ENCODE data around the gene GPR50.

The GPR50 gene

GRCh38 chrX:151225843-151226242 lies 49.5 kb downstream of the GPR50 start:
- Histone ChIP-seq H3K27ac (no peak overlapping the region), H3K4me3 (no peak overlapping the region)
- TF ChIP-seq CTCF (IDR thresholded peaks at IDR 0.05) = no peak
- DNase-seq (ENCODE audit: low spot score) = no peak

- TF ChIP-seq CTCF (IDR thresholded peaks at IDR 0.05) = no peak
- no peak overlapping the region for H3K4me3 ChIP-seq
- DNase-seq (ENCODE audit: low spot score) = no peak
- H3K27ac ChIP-seq = no peak overlapping the region
Measured at GRCh38 chrX:151226941-151227340, 50.6 kb downstream of the GPR50 start.

GRCh38 chrX:151227627-151228026 lies 51.2 kb downstream of the GPR50 start:
- Histone ChIP-seq H3K4me3 (no peak overlapping the region), H3K27ac (no peak overlapping the region)
- no peak for DNase-seq (ENCODE audit: low spot score)
- TF ChIP-seq CTCF (IDR thresholded peaks at IDR 0.05) = no peak

GRCh38 chrX:151228935-151229334 lies 52.6 kb downstream of the GPR50 start:
- DNase-seq (ENCODE audit: low spot score) = no peak
- no peak overlapping the region for H3K27ac ChIP-seq
- H3K4me3 ChIP-seq = no peak overlapping the region
- TF ChIP-seq CTCF (IDR thresholded peaks at IDR 0.05) = no peak

Data from coronary artery (tissue), 2 donors.